GM18519 (cell line): ENCODE results near the gene CHMP1A.
"Not testable (repeated sequence)": the region's sequence is repeated elsewhere in the genome, so short reads cannot be mapped to it uniquely, and the experiment has no call there.

Source experiments
- ATAC-seq: cut with Tn5 transposase; IDR thresholded peaks from one replicate; pipeline ENCODE4 v1.9.1; 2021; ENCODE audit warnings: mild to moderate bottlenecking, moderate library complexity; ENCODE audit not compliant: unreplicated experiment, low FRiP score

CHMP1A gene

GRCh38 chr16:89661215-89661614, 3.7 kb upstream of the CHMP1A start:
- ATAC-seq, result no peak

- ATAC-seq, result no peak
These were observed 2.6 kb upstream of the CHMP1A start for GRCh38 chr16:89660146-89660545.

- no peak for ATAC-seq
These were observed 842 bp upstream of the CHMP1A start for GRCh38 chr16:89658221-89658879.

GRCh38 chr16:89656435-89657121, 930 bp downstream of the CHMP1A start:
- no peak for ATAC-seq

- ATAC-seq, result no peak
These were observed 2.4 kb downstream of the CHMP1A start for GRCh38 chr16:89655062-89655643.

GRCh38 chr16:89653656-89654295, 3.7 kb downstream of the CHMP1A start:
- ATAC-seq, result no peak

GRCh38 chr16:89651584-89651983, 5.9 kb downstream of the CHMP1A start:
- ATAC-seq, result no peak

GRCh38 chr16:89646906-89647305, 10.6 kb downstream of the CHMP1A start:
- ATAC-seq, result no peak

GRCh38 chr16:89646270-89646669, 11.2 kb downstream of the CHMP1A start:
- no peak for ATAC-seq

GRCh38 chr16:89645122-89645521, 12.4 kb downstream of the CHMP1A start:
- ATAC-seq, result no peak

- ATAC-seq, result no peak
These were observed 13.7 kb downstream of the CHMP1A start for GRCh38 chr16:89643769-89644300.

- ATAC-seq, result no peak
These were observed 14.9 kb downstream of the CHMP1A start for GRCh38 chr16:89642574-89642973.

- no peak for ATAC-seq
These were observed 15.9 kb downstream of the CHMP1A start for GRCh38 chr16:89641458-89642119.

GRCh38 chr16:89639385-89639784, 18.1 kb downstream of the CHMP1A start:
- ATAC-seq, result no peak

- ATAC-seq, result no peak
These were observed 19.1 kb downstream of the CHMP1A start for GRCh38 chr16:89638455-89638854.

- no peak for ATAC-seq
These were observed 20.1 kb downstream of the CHMP1A start for GRCh38 chr16:89637379-89637778.

- no peak for ATAC-seq
These were observed 20.8 kb downstream of the CHMP1A start for GRCh38 chr16:89636663-89637062.

- ATAC-seq, result not testable (repeated sequence)
These were observed 22.8 kb downstream of the CHMP1A start for GRCh38 chr16:89634463-89635385.

- no peak for ATAC-seq
These were observed 24.4 kb downstream of the CHMP1A start for GRCh38 chr16:89633064-89633631.
